Stomach (tissue), 9 donors: ENCODE measurements around the gene INVS. TPM values are rescaled to one million over a fixed set of nuclear protein-coding genes. Genes with fewer than 3 reads are reported as not detected.

ENCODE experiments used
- DNase-seq, 2 donors: peaks; one replicate each; pipeline versions ENCODE4 v3.0.0 to v3.0.0-alpha.2; 2013 to 2019
- H3K27ac ChIP-seq, 5 donors: fragments of 200-600 bp in 4 of 5; sonication (generic) in 4 of 5; one replicate each; pipeline ENCODE4 v1.5.1; 2013 to 2019; ENCODE audit warnings: mild to moderate bottlenecking in 1 of 5, moderate library complexity in 1 of 5
- H3K27me3 ChIP-seq, 3 donors: fragments of 200-600 bp; sonication (generic); one replicate each; pipeline ENCODE4 v1.5.1; 2017 to 2019; ENCODE audit warnings: mixed run types in 1 of 3
- H3K36me3 ChIP-seq, 4 donors: fragments of 200-600 bp; sonication (generic); 1 replicate in 3 of 4; 2 replicates in 1 of 4; pipeline ENCODE4 v1.5.1; 2016 to 2019
- H3K4me1 ChIP-seq, 4 donors: fragments of 200-600 bp; sonication (generic); one replicate each; pipeline ENCODE4 v1.5.1; 2016 to 2019
- H3K4me3 ChIP-seq, 4 donors: fragments of 200-600 bp; sonication (generic) in 3 of 4; one replicate each; pipeline ENCODE4 v1.5.1; 2016 to 2019; ENCODE audit warnings: mild to moderate bottlenecking in 1 of 4
- H3K9me3 ChIP-seq, 4 donors: fragments of 200-600 bp; sonication (generic); one replicate each; pipeline ENCODE4 v1.5.1; 2016 to 2019
- CTCF ChIP-seq, 7 experiments: fragments of 450-650 bp in 4 of 7; fragments of 200-600 bp in 3 of 7; sonication (generic) in 3 of 7; IDR thresholded peaks; one replicate each; pipeline ENCODE4 v1.5.1; 2016 to 2019; ENCODE audit warnings: antibody characterized with exemption in 7 of 7, control low read depth in 2 of 7, mild to moderate bottlenecking in 1 of 7
- EP300 ChIP-seq: sonication (generic); formaldehyde crosslinking; IDR thresholded peaks from one replicate; pipeline ENCODE4 v1.6.1; 2017; ENCODE audit warnings: antibody characterized with exemption
- POLR2A ChIP-seq, 4 donors: fragments of 450-650 bp; IDR thresholded peaks; one replicate each; pipeline ENCODE4 v1.6.1; 2016; ENCODE audit warnings: antibody characterized with exemption in 4 of 4, control low read depth in 2 of 4, mild to moderate bottlenecking in 1 of 4, moderate library complexity in 1 of 4
- POLR2AphosphoS5 ChIP-seq, 3 donors: sonication (generic); formaldehyde crosslinking; IDR thresholded peaks; one replicate each; pipeline ENCODE4 v1.6.1; 2016; ENCODE audit warnings: antibody characterized with exemption in 3 of 3
- WGBS, 5 donors: extraction: QIAGEN DNeasy Blood & Tissue Kit in 3 of 5; methylation state at CpG; one replicate each; pipeline versions ENCODE4 v1.1.5 to v1.1.7; 2013 to 2018; 5-methylcytosine and 5-hydroxymethylcytosine counted together
- intact Hi-C: fragments of 100-400 bp; cut with DNase I; formaldehyde crosslinking; loops from one replicate; pipeline ENCODE4 v1.15.1; 2023; ENCODE audit warnings: low total_unique reads
- polyA plus RNA-seq, 3 donors: library from polyadenylated mRNA; stranded (reverse); fragments of 200-250 nt; gene quantifications; one replicate each; pipeline ENCODE4 v1.2.3, GENCODE V29; 2013
- total RNA-seq, 5 donors: library from RNA; depleted of rRNA; stranded (reverse); fragments of >200 nt; gene quantifications; one replicate each; pipeline versions ENCODE4 v1.1.0 to v1.2.3, GENCODE V29; 2014 to 2016
- donor health status: healthy with polysubstance abuse.
- donor health status: Bipolar disorder and iron deficiency.
- donor health status: healthy.

INVS gene
- total and polyA plus RNA-seq, 8 donors = 3.1 to 54.5 (median 16.7) TPM

GRCh38 chr9:100098046-100098886 lies 777 bp upstream of the INVS start:
- WGBS, 5 donors = 1% methylated on average over 29 to 37 of the region's 37 CpGs
- peaks cover 36 to 57% (median 48%) of the 10 kb centered on the region in 4 donors for H3K4me1 ChIP-seq
- H3K4me3 ChIP-seq = peak overlapping the region; percentile 67 to 98 (median 96)
- H3K27ac ChIP-seq = peak overlapping the region; percentile 88 to 98 (median 96)
- peaks cover 0 to 18% (median 9%) of the 10 kb centered on the region in 4 donors for H3K36me3 ChIP-seq
- TF ChIP-seq POLR2A (IDR thresholded peaks at IDR 0.05) = no peak
- no peak for TF ChIP-seq CTCF (IDR thresholded peaks at IDR 0.05)
- no peak for TF ChIP-seq EP300
- TF ChIP-seq POLR2AphosphoS5 (IDR thresholded peaks at IDR 0.05) = peak in 2 of 3 donors; percentile 47 to 68
- intact Hi-C loops = no loop called here
- H3K9me3 ChIP-seq = no peaks in the 10 kb centered on the region
- peak; percentile 83 to 86 for DNase-seq
- H3K27me3 ChIP-seq = no peaks in the 10 kb centered on the region

GRCh38 chr9:100099722-100100042 lies 639 bp downstream of the INVS start:
- Histone ChIP-seq H3K4me1 (peaks cover 27 to 44% (median 40%) of the 10 kb centered on the region in 4 donors), H3K36me3 (peaks cover 4 to 27% (median 18%) of the 10 kb centered on the region in 4 donors), H3K9me3 (no peaks in the 10 kb centered on the region), H3K27me3 (no peaks in the 10 kb centered on the region), H3K4me3 (peak overlapping the region; percentile 67 to 98 (median 96)), H3K27ac (peak overlapping the region; percentile 88 to 98 (median 91))
- no peak for DNase-seq
- intact Hi-C loops = no loop called here
- TF ChIP-seq EP300 (no peak), POLR2AphosphoS5 (IDR thresholded peaks at IDR 0.05) (peak in 1 of 3 donors; percentile 9)
- WGBS, 5 donors = 3 to 8% (median 6%) methylated on average over 9 to 10 of the region's 10 CpGs

GRCh38 chr9:100100146-100100667 lies 1.2 kb downstream of the INVS start:
- Histone ChIP-seq H3K27ac (peak overlapping the region in 4 of 5 donors; percentile 88 to 98 (median 94)), H3K4me1 (peaks cover 27 to 41% (median 36%) of the 10 kb centered on the region in 4 donors), H3K36me3 (peaks cover 9 to 32% (median 23%) of the 10 kb centered on the region in 4 donors), H3K27me3 (no peaks in the 10 kb centered on the region), H3K9me3 (no peaks in the 10 kb centered on the region), H3K4me3 (peak overlapping the region; percentile 67 to 98 (median 96))
- TF ChIP-seq POLR2AphosphoS5 (IDR thresholded peaks at IDR 0.05) (no peak), CTCF (IDR thresholded peaks at IDR 0.05) (no peak), POLR2A (IDR thresholded peaks at IDR 0.05) (no peak), EP300 (no peak)
- 57 to 66% (median 62%) methylated on average over 2 of the region's 2 CpGs for WGBS, 5 donors
- DNase-seq = peak in 1 of 2 donors; percentile 3
- intact Hi-C loops = no loop called here

- no peaks in the 10 kb centered on the region for H3K27me3 ChIP-seq
- no peak for DNase-seq
- intact Hi-C loops = no loop called here
- no peaks in the 10 kb centered on the region for H3K9me3 ChIP-seq
- H3K36me3 ChIP-seq = peaks cover 13 to 46% (median 37%) of the 10 kb centered on the region in 4 donors
- H3K4me3 ChIP-seq = no peak overlapping the region
- peaks cover 20 to 27% (median 25%) of the 10 kb centered on the region in 4 donors for H3K4me1 ChIP-seq
- 87 to 92% (median 90%) methylated on average over 6 of the region's 6 CpGs for WGBS, 5 donors
- H3K27ac ChIP-seq = no peak overlapping the region
- TF ChIP-seq POLR2AphosphoS5 (IDR thresholded peaks at IDR 0.05) = no peak
- TF ChIP-seq CTCF (IDR thresholded peaks at IDR 0.05) = no peak
- TF ChIP-seq POLR2A (IDR thresholded peaks at IDR 0.05) = no peak
- TF ChIP-seq EP300 = no peak
Measured at GRCh38 chr9:100101608-100102007, 2.6 kb downstream of the INVS start.
